ENCODE results near the gene SLC9A4.

The SLC9A4 gene

GRCh38 chr2:102473020-102473419, at the start of gene SLC9A4:
SLC9A4 (plus strand) TSS chr2:102473226; CDS start chr2:102473760, 534 bp downstream.
- Histone ChIP-seq H2AFZ (ENCODE audit: low read depth, low read length) (no peak within 1 kb of the TSS), H3K4me1 (ENCODE audit: insufficient read depth, low read length) (no peaks in the 10 kb centered on the region)

DNA sequence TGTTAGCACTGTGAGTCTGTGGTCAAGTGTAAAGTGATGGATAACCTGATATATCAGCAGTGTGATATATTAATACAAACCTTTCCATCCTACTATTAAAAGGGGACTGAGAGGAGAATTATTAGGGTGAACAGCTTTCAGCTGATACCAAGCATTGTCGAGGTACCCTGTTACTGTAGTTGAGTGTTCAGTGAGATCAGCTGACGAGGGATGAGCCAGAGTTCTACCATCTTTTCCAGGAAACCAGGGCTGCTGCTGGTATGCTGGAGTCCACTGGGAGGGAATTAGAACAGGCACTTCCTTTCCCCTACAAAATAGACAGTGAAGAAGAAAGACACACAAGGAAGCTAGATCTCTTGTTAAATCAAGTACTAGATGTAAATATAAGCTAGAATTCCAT, 49.7 kb upstream of the SLC9A4 start:
- Histone ChIP-seq H3K27me3 (ENCODE audit: insufficient read depth, low read length) (no peaks in the 10 kb centered on the region), H2AFZ (ENCODE audit: low read depth, low read length) (no peak overlapping the region), H3K4me1 (ENCODE audit: insufficient read depth, low read length) (no peaks in the 10 kb centered on the region), H3K4me3 (ENCODE audit: low read length) (no peak overlapping the region), H3K36me3 (ENCODE audit: insufficient read depth, low read length) (no peaks in the 10 kb centered on the region), H3K9me3 (ENCODE audit: low read length) (no peaks in the 10 kb centered on the region)

More at GRCh38 chr2:102473020-102473419, at the start of gene SLC9A4:
- no peaks in the 10 kb centered on the region for H3K36me3 ChIP-seq (ENCODE audit: insufficient read depth, low read length)
- H3K27me3 ChIP-seq (ENCODE audit: insufficient read depth, low read length), result no peaks in the 10 kb centered on the region
- H3K9me3 ChIP-seq (ENCODE audit: low read length), result no peaks in the 10 kb centered on the region
- H3K4me3 ChIP-seq (ENCODE audit: low read length), result no peak within 1 kb of the TSS

DNA sequence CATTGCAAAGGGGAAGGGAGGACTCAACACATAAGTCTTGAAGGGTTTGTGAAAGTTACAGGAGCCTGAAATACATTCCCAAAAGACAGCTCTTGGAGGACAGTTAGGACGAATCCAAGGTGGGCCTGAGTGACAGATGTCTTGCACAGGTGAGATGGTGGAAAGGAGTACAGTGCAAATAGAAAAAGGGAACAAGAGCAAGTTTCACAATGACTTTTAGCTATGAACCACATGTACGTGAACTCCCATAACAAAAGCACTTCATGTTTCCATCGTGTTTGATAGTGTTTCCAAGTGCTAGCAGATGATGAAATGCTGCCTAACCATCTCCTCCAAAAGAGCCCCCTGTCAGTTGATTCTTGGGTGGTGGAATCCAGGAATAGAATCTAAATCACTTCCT, 48.3 kb upstream of the SLC9A4 start:
- Histone ChIP-seq H3K36me3 (ENCODE audit: insufficient read depth, low read length) (no peaks in the 10 kb centered on the region), H2AFZ (ENCODE audit: low read depth, low read length) (no peak overlapping the region), H3K9me3 (ENCODE audit: low read length) (no peaks in the 10 kb centered on the region), H3K4me1 (ENCODE audit: insufficient read depth, low read length) (no peaks in the 10 kb centered on the region), H3K27me3 (ENCODE audit: insufficient read depth, low read length) (no peaks in the 10 kb centered on the region), H3K4me3 (ENCODE audit: low read length) (no peak overlapping the region)

DNA sequence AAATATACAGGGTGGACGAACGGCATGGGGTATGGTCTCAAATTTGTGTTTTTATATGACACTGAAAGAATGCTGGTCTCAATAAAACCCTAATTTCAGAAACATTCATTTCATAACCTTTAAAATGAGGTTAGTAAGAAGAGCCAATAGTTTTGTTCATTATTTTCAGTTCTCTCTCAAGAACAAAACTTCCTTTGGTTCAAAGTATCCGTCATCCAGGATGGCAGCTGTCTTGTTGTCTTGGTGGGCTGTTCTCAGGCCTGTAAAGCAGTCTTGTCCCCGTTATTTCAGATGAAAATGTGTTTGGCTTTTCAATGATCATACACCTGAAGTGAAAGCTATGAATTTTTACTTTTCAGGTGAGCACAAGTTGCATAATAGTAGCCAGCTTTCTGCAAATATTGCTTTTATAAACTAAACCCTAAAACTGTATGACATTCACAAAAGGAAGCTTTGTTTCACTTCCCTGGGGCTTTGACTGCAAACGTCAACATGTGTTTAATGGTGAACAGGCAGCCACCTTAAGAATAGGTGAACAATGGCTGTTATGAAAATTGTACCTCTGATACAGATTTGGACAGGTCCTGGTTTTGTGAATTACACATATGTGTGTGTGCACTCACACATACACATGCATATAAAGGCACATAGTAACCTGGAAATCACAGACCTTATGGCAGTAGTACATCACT, 47.4 kb upstream of the SLC9A4 start:
- Histone ChIP-seq H3K27me3 (ENCODE audit: insufficient read depth, low read length) (no peaks in the 10 kb centered on the region), H3K36me3 (ENCODE audit: insufficient read depth, low read length) (no peaks in the 10 kb centered on the region), H3K4me1 (ENCODE audit: insufficient read depth, low read length) (no peaks in the 10 kb centered on the region), H3K4me3 (ENCODE audit: low read length) (no peak overlapping the region), H2AFZ (ENCODE audit: low read depth, low read length) (no peak overlapping the region), H3K9me3 (ENCODE audit: low read length) (no peaks in the 10 kb centered on the region)

DNA sequence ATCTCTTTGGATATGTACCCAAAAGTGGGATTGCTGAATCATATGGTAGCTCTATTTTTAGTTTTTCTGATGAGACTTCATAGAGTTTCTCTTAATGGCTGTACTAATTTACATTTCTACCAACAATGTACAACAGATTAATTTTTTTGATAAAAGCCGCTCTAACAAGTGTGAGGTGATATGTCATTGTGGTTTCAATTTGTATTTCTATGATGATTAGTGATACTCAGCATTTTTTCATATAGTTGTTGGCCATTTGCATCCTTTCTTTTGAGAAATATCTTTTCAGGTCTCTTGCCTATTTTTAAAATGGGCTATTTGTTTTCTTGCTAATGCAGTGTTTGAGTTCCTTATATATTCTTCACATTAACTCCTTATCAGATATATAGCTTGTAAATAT, 45.8 kb upstream of the SLC9A4 start:
- no peak overlapping the region for H3K4me3 ChIP-seq (ENCODE audit: low read length)
- H3K4me1 ChIP-seq (ENCODE audit: insufficient read depth, low read length), result no peaks in the 10 kb centered on the region
- H2AFZ ChIP-seq (ENCODE audit: low read depth, low read length), result no peak overlapping the region
- no peaks in the 10 kb centered on the region for H3K9me3 ChIP-seq (ENCODE audit: low read length)
- H3K27me3 ChIP-seq (ENCODE audit: insufficient read depth, low read length), result no peaks in the 10 kb centered on the region
- no peaks in the 10 kb centered on the region for H3K36me3 ChIP-seq (ENCODE audit: insufficient read depth, low read length)

DNA sequence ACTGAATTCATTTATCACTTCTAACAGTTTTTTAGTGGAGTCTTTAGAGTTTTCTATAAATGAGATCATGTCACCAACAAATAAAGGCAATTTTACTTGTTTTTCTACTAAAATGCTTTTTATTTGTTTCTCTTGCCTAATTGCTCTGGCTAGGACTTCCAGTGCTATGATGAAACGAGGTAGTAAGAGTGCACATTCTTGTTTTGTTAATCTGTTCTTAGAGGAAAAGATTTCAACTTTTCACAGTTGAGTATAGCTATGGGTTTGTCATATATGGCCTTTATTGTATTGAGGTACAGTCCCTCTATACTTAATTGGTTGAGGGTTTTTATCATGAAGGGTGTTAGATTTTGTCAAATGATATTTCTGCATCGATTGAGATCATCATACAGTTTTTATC, 44.5 kb upstream of the SLC9A4 start:
- no peaks in the 10 kb centered on the region for H3K9me3 ChIP-seq (ENCODE audit: low read length)
- no peak overlapping the region for H2AFZ ChIP-seq (ENCODE audit: low read depth, low read length)
- H3K4me1 ChIP-seq (ENCODE audit: insufficient read depth, low read length), result no peaks in the 10 kb centered on the region
- no peaks in the 10 kb centered on the region for H3K36me3 ChIP-seq (ENCODE audit: insufficient read depth, low read length)
- H3K27me3 ChIP-seq (ENCODE audit: insufficient read depth, low read length), result no peaks in the 10 kb centered on the region
- no peak overlapping the region for H3K4me3 ChIP-seq (ENCODE audit: low read length)

- Histone ChIP-seq H2AFZ (ENCODE audit: low read depth, low read length) (no peak overlapping the region), H3K4me3 (ENCODE audit: low read length) (no peak overlapping the region), H3K9me3 (ENCODE audit: low read length) (no peaks in the 10 kb centered on the region), H3K4me1 (ENCODE audit: insufficient read depth, low read length) (no peaks in the 10 kb centered on the region), H3K27me3 (ENCODE audit: insufficient read depth, low read length) (no peaks in the 10 kb centered on the region), H3K36me3 (ENCODE audit: insufficient read depth, low read length) (no peaks in the 10 kb centered on the region)
These were observed 40.6 kb upstream of the SLC9A4 start for GRCh38 chr2:102432386-102432785.

DNA sequence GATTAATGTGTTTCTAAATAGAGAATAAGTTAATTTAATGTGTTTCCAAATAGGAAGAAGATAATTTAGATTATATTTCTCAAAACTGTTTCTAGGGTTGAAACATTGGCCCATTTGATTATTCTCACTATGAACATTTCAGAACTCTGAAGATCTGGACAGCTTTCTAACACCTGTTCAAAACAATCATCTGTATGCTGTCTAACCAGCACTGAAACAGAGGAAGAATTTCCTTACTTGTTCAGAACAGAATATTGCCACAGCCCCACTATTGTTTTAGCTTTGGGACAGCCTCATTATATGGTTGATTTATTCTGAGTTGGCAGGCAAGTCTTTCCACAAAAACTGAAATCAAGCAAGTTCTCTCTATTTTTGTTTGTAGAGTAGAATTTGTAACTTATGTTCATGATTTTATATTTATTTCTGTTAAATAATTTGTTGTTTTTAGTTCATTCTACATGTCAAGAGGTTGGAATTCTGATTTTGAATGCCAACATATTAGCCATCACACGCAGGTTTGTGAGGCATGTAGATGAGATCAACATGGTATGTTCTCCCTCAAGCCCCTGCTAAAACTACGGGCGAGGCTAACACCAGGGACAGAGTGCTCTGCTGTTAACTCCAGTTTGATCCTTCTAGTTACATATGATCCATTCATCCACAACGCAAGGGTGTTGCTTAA, 38.9 kb upstream of the SLC9A4 start:
- H3K4me1 ChIP-seq (ENCODE audit: insufficient read depth, low read length), result no peaks in the 10 kb centered on the region
- no peaks in the 10 kb centered on the region for H3K36me3 ChIP-seq (ENCODE audit: insufficient read depth, low read length)
- no peak overlapping the region for H2AFZ ChIP-seq (ENCODE audit: low read depth, low read length)
- H3K9me3 ChIP-seq (ENCODE audit: low read length), result no peaks in the 10 kb centered on the region
- H3K4me3 ChIP-seq (ENCODE audit: low read length), result no peak overlapping the region
- no peaks in the 10 kb centered on the region for H3K27me3 ChIP-seq (ENCODE audit: insufficient read depth, low read length)

GRCh38 chr2:102434655-102435381, 38.2 kb upstream of the SLC9A4 start:
- Histone ChIP-seq H3K4me3 (ENCODE audit: low read length) (no peak overlapping the region), H3K27me3 (ENCODE audit: insufficient read depth, low read length) (no peaks in the 10 kb centered on the region), H3K36me3 (ENCODE audit: insufficient read depth, low read length) (no peaks in the 10 kb centered on the region), H2AFZ (ENCODE audit: low read depth, low read length) (no peak overlapping the region), H3K4me1 (ENCODE audit: insufficient read depth, low read length) (no peaks in the 10 kb centered on the region), H3K9me3 (ENCODE audit: low read length) (no peaks in the 10 kb centered on the region)

DNA sequence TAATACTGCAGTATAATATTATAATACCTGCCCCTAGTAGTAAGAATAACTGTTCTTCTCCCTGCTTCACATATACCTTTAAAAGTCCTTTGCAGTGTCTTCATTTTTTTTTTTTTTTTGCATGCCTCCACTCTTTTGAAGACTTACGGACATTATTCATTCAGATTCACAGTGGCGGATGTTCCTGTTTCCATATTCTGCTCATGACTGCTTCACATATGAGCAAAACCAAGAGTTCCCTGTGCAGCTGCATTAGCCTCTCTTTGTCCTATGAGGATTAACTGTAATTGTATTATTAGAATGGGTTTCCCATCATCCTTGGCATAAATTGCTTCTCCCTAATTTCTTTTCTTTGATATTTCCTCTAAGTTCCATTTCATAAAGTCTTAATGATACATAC, 37.3 kb upstream of the SLC9A4 start:
- Histone ChIP-seq H3K9me3 (ENCODE audit: low read length) (no peaks in the 10 kb centered on the region), H3K4me3 (ENCODE audit: low read length) (no peak overlapping the region), H2AFZ (ENCODE audit: low read depth, low read length) (no peak overlapping the region), H3K27me3 (ENCODE audit: insufficient read depth, low read length) (no peaks in the 10 kb centered on the region), H3K36me3 (ENCODE audit: insufficient read depth, low read length) (no peaks in the 10 kb centered on the region), H3K4me1 (ENCODE audit: insufficient read depth, low read length) (no peaks in the 10 kb centered on the region)

- H3K4me1 ChIP-seq (ENCODE audit: insufficient read depth, low read length), result no peaks in the 10 kb centered on the region
- no peaks in the 10 kb centered on the region for H3K9me3 ChIP-seq (ENCODE audit: low read length)
- H3K27me3 ChIP-seq (ENCODE audit: insufficient read depth, low read length), result no peaks in the 10 kb centered on the region
- H3K36me3 ChIP-seq (ENCODE audit: insufficient read depth, low read length), result no peaks in the 10 kb centered on the region
- H3K4me3 ChIP-seq (ENCODE audit: low read length), result no peak overlapping the region
- no peak overlapping the region for H2AFZ ChIP-seq (ENCODE audit: low read depth, low read length)
These were observed 36.7 kb upstream of the SLC9A4 start for GRCh38 chr2:102436323-102436722.

DNA sequence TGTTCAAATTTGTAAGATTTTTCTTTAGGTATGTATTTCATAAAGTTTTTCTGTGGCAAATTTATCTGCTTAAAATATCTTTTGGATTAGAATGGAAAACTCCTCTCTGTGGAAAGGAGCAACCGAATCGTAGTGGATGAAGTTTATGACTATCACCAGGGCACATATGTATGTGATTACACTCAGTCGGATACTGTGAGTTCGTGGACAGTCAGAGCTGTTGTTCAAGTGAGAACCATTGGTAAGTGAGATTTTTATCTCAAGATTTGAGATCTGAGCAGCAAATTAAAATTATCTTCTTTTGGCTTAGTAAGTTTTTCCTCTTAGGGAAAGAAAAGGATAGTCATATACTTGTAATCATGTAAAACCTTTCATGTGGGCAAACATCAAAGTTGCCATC, 35.9 kb upstream of the SLC9A4 start:
- H2AFZ ChIP-seq (ENCODE audit: low read depth, low read length), result no peak overlapping the region
- no peaks in the 10 kb centered on the region for H3K36me3 ChIP-seq (ENCODE audit: insufficient read depth, low read length)
- H3K4me1 ChIP-seq (ENCODE audit: insufficient read depth, low read length), result no peaks in the 10 kb centered on the region
- H3K4me3 ChIP-seq (ENCODE audit: low read length), result no peak overlapping the region
- H3K27me3 ChIP-seq (ENCODE audit: insufficient read depth, low read length), result no peaks in the 10 kb centered on the region
- no peaks in the 10 kb centered on the region for H3K9me3 ChIP-seq (ENCODE audit: low read length)

GRCh38 chr2:102438111-102438510, 34.9 kb upstream of the SLC9A4 start:
- no peaks in the 10 kb centered on the region for H3K36me3 ChIP-seq (ENCODE audit: insufficient read depth, low read length)
- no peak overlapping the region for H3K4me3 ChIP-seq (ENCODE audit: low read length)
- no peaks in the 10 kb centered on the region for H3K27me3 ChIP-seq (ENCODE audit: insufficient read depth, low read length)
- H2AFZ ChIP-seq (ENCODE audit: low read depth, low read length), result no peak overlapping the region
- H3K9me3 ChIP-seq (ENCODE audit: low read length), result no peaks in the 10 kb centered on the region
- no peaks in the 10 kb centered on the region for H3K4me1 ChIP-seq (ENCODE audit: insufficient read depth, low read length)

Measured in neuron (in vitro differentiated cells).